ENCODE data around the gene ASAH2. TPM values are rescaled to one million over a fixed set of nuclear protein-coding genes. Genes with fewer than 3 reads are reported as not detected.
"Not testable (repeated sequence)": the region's sequence is repeated elsewhere in the genome, so short reads cannot be mapped to it uniquely, and the experiment has no call there.

Gene ASAH2
- 2.0 and 2.3 TPM in 2 replicates for total RNA-seq

DNA sequence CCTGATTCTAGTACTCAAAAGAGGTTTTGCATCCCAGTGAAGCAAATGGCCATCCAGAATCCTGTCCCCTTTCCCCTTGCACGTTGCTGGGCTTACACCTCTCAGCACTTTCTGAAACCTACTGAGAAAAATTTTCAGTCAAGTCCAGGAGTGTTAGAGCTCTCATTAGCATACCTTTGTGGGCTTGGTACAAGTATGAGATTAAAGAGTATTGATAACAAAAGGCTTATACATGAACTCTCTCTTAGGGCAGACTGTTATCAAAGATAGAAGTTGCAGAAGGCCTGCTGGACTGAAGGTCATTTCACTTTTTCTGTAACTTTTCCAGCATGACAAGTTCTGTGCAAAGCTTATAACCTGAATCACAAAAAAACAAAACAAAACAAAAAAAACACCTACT lies at the start of gene ASAH2:
Gene ASAH2 (minus strand): TSS at position 123 of the 400 bp plus-strand sequence. CDS start 2,906 bp downstream, outside the sequence.
- intact Hi-C loops (cut with micrococcal nuclease) = no loop called here

GRCh38 chr10:50299948-50300669 lies 48.8 kb upstream of the ASAH2 start:
- intact Hi-C loops (cut with micrococcal nuclease) = no loop called here

DNA sequence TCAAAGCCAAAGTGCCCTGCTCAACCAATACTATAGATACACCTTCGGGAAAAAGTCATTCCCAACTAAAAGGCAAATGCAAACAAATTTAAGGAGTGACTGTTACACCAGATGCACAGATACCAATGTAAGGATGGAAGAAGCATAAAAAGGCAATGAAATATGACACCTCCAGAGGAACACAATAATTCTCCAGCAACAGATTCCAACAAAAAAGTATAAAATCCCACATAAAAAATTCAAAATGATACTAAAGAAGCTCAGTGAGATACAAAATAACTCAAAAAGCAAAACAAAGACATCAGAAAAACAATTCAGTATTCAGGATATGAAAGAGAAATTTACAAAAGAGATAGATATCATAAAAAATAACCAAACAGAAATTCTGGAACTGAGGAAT lies 44.1 kb upstream of the ASAH2 start:
- intact Hi-C loops (cut with micrococcal nuclease) = no loop called here

- intact Hi-C loops (cut with micrococcal nuclease) = no loop called here
Observed at GRCh38 chr10:50294582-50294981, 43.3 kb upstream of the ASAH2 start.

GRCh38 chr10:50293513-50294313 lies 42.4 kb upstream of the ASAH2 start:
- intact Hi-C loops (cut with micrococcal nuclease) = no loop called here

- intact Hi-C loops (cut with micrococcal nuclease) = loop anchor here (1.0 kb wide), 1 partner anchor 130 kb away; no protein-coding TSS in a partner anchor
Observed at GRCh38 chr10:50291261-50291850, 40.0 kb upstream of the ASAH2 start.

GRCh38 chr10:50289196-50289595 lies 37.9 kb upstream of the ASAH2 start:
- intact Hi-C loops (cut with micrococcal nuclease) = no loop called here

DNA sequence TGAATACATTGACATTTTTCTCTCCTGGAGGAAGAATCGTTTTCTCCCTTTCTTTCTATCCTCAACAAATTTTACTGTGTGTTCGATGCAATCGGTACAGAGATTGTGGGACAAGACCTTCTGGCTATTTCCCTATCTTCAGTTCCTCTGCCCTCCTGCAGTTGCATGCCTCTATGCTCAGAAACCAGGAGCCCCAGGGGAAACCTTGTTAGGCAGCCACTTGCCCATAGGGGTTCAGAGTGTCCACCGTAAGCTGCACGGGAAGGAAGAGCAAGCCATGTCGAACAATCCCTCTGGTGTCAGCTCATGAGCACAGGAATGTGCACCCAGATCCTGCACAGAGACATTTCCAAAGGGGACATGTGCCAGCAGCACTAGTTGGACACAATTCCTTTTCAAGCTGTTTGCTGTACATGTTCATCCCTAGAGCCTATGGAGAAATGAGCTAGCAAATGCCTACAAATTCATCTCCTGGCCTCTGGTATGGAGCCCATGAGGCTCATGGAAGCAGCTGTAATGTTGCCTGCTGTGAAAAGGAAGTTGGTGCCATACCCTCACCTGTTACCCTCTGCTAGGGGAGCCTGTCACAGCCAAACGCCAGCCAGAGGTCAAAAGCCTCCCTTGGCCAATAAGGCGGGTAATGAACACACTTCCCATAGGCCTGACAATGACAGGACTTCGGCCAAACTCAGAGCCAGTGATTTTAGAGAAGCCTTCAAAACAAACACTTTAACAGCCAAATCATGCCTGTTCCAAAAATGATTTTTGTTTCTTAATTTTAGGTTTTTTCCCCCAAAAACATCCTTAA lies 35.9 kb upstream of the ASAH2 start:
- intact Hi-C loops (cut with micrococcal nuclease) = no loop called here

- intact Hi-C loops (cut with micrococcal nuclease) = no loop called here
Observed at GRCh38 chr10:50286517-50286916, 35.2 kb upstream of the ASAH2 start.

DNA sequence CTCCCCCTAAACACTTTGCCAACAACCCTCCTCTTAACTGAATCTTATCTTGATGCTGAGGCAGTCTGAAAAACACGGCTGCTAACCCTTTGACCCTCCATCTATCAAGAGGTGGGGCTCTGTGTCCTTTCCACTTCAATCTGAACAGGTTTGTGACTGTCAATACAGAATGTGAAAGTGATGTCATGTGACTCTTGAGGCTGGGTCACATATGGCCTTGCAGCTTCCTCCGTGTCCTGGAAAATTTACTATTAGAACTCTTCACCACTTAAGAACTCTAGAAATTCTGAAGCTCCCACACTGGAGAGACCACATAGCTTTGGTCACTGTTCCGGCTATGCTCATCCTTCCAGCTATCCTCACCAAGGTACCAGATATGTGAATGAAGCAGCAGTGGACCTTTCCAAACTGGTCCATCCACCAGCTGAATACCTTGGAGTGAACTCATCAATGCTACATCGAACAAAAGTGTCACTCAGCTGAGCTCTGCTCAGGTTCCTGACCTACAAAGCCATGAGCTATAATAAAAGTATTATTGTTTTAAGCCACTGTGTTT lies 30.7 kb upstream of the ASAH2 start:
- intact Hi-C loops (cut with micrococcal nuclease) = no loop called here

GRCh38 chr10:50281210-50281966 lies 30.1 kb upstream of the ASAH2 start:
- intact Hi-C loops (cut with micrococcal nuclease) = no loop called here

DNA sequence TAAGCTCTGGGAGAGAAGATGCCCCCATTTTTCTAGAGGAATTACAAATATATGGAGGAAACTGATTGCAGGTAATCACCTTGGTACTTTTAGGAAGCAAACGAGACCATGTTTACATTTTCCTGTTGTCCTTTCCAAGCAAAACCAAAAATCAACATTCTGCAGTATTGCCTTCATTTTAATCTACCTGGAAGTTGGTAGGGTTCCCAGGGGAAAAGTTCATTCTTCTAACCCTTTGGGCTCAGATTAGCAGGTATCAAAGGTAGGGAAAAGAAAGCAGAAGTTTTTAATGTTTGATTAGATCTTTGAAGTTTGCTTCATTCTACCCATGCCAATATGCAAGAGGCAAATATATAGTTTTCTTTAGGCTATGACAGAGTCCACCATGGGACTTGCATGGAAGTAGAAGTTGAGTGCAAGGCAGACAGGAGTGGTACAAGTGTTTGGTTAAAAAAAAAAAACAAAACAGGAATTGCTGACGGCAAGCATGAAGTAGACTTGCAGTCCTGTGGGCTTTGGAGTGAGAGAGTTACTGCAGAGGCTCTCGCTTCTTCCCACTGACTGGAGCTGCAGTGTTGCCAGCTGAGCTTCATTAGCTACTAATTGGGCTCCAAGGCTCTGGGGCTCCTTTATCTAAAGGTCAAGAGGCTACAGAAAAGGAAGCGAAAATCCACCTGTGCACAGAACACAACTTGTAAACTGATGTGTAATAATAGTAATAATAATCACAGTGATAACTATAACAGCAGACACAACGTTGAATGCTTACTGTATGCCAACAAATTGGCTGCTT lies 28.9 kb upstream of the ASAH2 start:
- intact Hi-C loops (cut with micrococcal nuclease) = no loop called here

DNA sequence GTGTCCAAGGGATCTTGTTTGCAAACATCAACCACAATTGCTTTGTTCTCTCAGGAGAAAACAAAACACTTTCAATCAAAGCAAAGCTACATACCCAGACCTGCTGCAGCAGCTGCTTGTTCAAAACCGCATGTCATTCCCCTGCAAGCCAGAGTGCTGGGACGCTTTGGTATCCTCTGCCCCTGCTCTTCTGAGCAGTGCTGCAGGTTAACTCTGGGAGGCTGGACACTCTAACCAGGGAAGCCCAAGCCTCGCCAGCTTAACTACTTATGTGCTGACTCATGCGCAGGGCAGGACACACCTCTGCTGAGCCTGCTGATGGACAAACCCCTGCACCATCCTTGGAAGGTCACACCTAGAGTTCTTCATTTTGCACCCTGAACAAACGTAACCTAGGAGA lies 28.2 kb upstream of the ASAH2 start:
- intact Hi-C loops (cut with micrococcal nuclease) = no loop called here

DNA sequence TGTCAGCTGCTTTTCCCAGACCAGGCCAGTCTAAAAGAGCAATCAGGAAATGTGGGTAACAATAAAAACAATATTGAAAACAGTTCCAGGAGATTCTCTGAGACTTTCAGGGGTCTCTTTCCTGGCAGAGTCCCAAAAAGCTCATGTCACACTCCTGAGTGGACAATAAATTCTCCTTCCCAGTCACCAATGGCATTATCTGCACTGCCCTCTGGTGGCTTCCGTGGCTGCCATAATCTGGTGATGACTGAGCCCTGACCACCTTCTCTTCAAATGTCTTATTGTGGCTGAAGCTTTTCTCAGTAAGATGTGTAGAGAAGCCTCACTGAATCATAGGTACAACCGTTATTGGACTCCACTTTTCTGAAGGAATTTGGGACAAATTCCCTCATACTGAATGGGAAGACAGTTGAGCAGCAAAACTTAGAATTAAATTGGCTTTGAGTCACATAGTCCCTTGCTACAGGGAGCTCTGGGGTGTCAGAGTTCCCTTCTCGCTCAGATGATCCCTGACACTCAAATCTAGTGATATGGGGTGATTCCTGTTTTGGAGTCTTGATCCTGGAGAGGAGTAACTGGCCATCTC lies 24.4 kb upstream of the ASAH2 start:
- intact Hi-C loops (cut with micrococcal nuclease) = loop anchor here (1.0 kb wide), 1 partner anchor 682 kb away; no protein-coding TSS in a partner anchor

- intact Hi-C loops (cut with micrococcal nuclease) = no loop called here
Observed at GRCh38 chr10:50272531-50272930, 21.2 kb upstream of the ASAH2 start.

GRCh38 chr10:50271564-50272250 lies 20.4 kb upstream of the ASAH2 start:
- intact Hi-C loops (cut with micrococcal nuclease) = no loop called here

DNA sequence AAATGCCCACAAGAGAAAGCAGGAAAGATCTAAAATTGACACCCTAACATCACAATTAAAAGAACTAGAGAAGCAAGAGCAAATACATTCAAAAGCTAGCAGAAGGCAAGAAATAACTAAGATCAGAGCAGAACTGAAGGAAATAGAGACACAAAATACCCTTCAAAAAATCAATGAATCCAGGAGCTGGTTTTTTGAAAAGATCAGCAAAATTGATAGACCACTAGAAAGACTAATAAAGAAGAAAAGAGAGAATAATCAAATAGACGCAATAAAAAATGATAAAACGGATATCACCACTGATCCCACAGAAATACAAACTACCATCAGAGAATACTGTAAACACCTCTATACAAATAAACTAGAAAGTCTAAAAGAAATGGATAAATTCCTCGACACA lies 16.6 kb upstream of the ASAH2 start:
- intact Hi-C loops (cut with micrococcal nuclease) = not testable (repeated sequence)

DNA sequence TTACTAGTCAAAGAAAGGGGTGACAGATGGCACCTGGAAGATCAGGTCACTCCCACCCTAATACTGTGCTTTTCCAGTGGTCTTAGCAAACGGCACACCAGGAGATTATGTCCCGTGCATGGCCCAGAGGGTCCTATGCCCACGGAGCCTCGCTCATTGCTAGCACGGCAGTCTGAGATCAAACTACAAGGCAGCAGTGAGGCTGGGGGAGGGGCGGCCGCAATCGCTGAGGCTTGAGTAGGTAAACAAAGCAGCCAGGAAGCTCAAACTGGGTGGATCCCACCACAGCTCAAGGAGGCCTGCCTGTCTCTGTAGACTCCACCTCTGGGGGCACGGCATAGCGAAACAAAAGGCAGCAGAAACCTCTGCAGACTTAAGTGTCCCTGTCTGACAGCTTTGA lies 11.3 kb upstream of the ASAH2 start:
- intact Hi-C loops (cut with micrococcal nuclease) = not testable (repeated sequence)

Measured in T-helper 1 cell treated with Interleukin-12 subunit alpha and Interleukin-12 subunit beta and Interleukin-4 antibody, amounts not matched to agents 30 ng/mL and 1 ng/mL, for 36 hours (primary cell).